ENCODE data around the gene KRTAP10-6. TPM values are rescaled to one million over a fixed set of nuclear protein-coding genes. Genes with fewer than 3 reads are reported as not detected.
"Not testable (repeated sequence)": the region's sequence is repeated elsewhere in the genome, so short reads cannot be mapped to it uniquely, and the experiment has no call there.

Gene KRTAP10-6
- total RNA-seq, 2 experiments from 2014 or later: not detected

- H3K27ac ChIP-seq (ENCODE audit: low read depth, low read length, poor library complexity, severe bottlenecking): no peak overlapping the region
- H3K36me3 ChIP-seq (ENCODE audit: insufficient read depth, low read length): no peaks in the 10 kb centered on the region
- POLR2A ChIA-PET: no interaction called here
- no peak for TF ChIP-seq EZH2phosphoT487 (IDR thresholded peaks at IDR 0.05; ENCODE audit: borderline replicate concordance, low read depth, low read length)
- TF ChIP-seq CTCF (conservative IDR thresholded peaks at IDR 0.05; ENCODE audit: low read length): no peak
- DNase-seq (ENCODE audit: low spot score): no peak
- H4K20me1 ChIP-seq (ENCODE audit: insufficient read depth, low read length): no peaks in the 10 kb centered on the region
- intact Hi-C loops (cut with micrococcal nuclease; ENCODE audit: unreplicated experiment): no loop called here
- H3K4me2 ChIP-seq (ENCODE audit: low read length): no peak overlapping the region
- no peaks in the 10 kb centered on the region for H3K4me1 ChIP-seq (ENCODE audit: insufficient read depth, low read length, poor library complexity, severe bottlenecking)
- CTCF ChIA-PET (ENCODE audit: unreplicated experiment): no interaction called here
- no peaks in the 10 kb centered on the region for H3K9me3 ChIP-seq (ENCODE audit: low read length)
- BruUV-seq (replicated peaks): no TSS peak
- H2AFZ ChIP-seq (ENCODE audit: low read length): no peak overlapping the region
- H3K4me3 ChIP-seq (ENCODE audit: low read depth, low read length, poor library complexity, severe bottlenecking): no peak overlapping the region
- no peaks in the 10 kb centered on the region for H3K9me2 ChIP-seq (ENCODE audit: insufficient read depth, low read length)
- H3K79me2 ChIP-seq (ENCODE audit: insufficient read depth, low read depth, low read length): no peaks in the 10 kb centered on the region
These were observed 39.8 kb upstream of the KRTAP10-6 start for GRCh38 chr21:44632067-44632466.

- Histone ChIP-seq H3K27ac (ENCODE audit: low read depth, low read length, poor library complexity, severe bottlenecking) (no peak overlapping the region), H3K79me2 (ENCODE audit: insufficient read depth, low read depth, low read length) (no peaks in the 10 kb centered on the region), H3K9me2 (ENCODE audit: insufficient read depth, low read length) (no peaks in the 10 kb centered on the region), H3K4me2 (ENCODE audit: low read length) (no peak overlapping the region), H3K9me3 (ENCODE audit: low read length) (no peaks in the 10 kb centered on the region), H4K20me1 (ENCODE audit: insufficient read depth, low read length) (no peaks in the 10 kb centered on the region), H3K4me1 (ENCODE audit: insufficient read depth, low read length, poor library complexity, severe bottlenecking) (no peaks in the 10 kb centered on the region), H3K4me3 (ENCODE audit: low read depth, low read length, poor library complexity, severe bottlenecking) (no peak overlapping the region), H2AFZ (ENCODE audit: low read length) (no peak overlapping the region), H3K36me3 (ENCODE audit: insufficient read depth, low read length) (no peaks in the 10 kb centered on the region)
- no TSS peak for BruUV-seq (replicated peaks)
- TF ChIP-seq CTCF (conservative IDR thresholded peaks at IDR 0.05; ENCODE audit: low read length): no peak
- no peak for TF ChIP-seq EZH2phosphoT487 (IDR thresholded peaks at IDR 0.05; ENCODE audit: borderline replicate concordance, low read depth, low read length)
- no peak for DNase-seq (ENCODE audit: low spot score)
- CTCF ChIA-PET (ENCODE audit: unreplicated experiment): no interaction called here
- intact Hi-C loops (cut with micrococcal nuclease; ENCODE audit: unreplicated experiment): no loop called here
- POLR2A ChIA-PET: no interaction called here
These were observed 38.1 kb upstream of the KRTAP10-6 start for GRCh38 chr21:44630440-44630839.

GRCh38 chr21:44628707-44629391 is 36.5 kb upstream of the KRTAP10-6 start:
- Histone ChIP-seq H4K20me1 (ENCODE audit: insufficient read depth, low read length) (no peaks in the 10 kb centered on the region), H3K4me2 (ENCODE audit: low read length) (no peak overlapping the region), H3K36me3 (ENCODE audit: insufficient read depth, low read length) (no peaks in the 10 kb centered on the region), H3K27ac (ENCODE audit: low read depth, low read length, poor library complexity, severe bottlenecking) (no peak overlapping the region), H3K4me1 (ENCODE audit: insufficient read depth, low read length, poor library complexity, severe bottlenecking) (no peaks in the 10 kb centered on the region), H3K79me2 (ENCODE audit: insufficient read depth, low read depth, low read length) (no peaks in the 10 kb centered on the region), H2AFZ (ENCODE audit: low read length) (no peak overlapping the region), H3K9me2 (ENCODE audit: insufficient read depth, low read length) (no peaks in the 10 kb centered on the region), H3K4me3 (ENCODE audit: low read depth, low read length, poor library complexity, severe bottlenecking) (no peak overlapping the region), H3K9me3 (ENCODE audit: low read length) (peaks cover 4% of the 10 kb centered on the region; the same call in 1 of the 2 replicates)
- POLR2A ChIA-PET: no interaction called here
- BruUV-seq (replicated peaks): no TSS peak
- CTCF ChIA-PET (ENCODE audit: unreplicated experiment): no interaction called here
- DNase-seq (ENCODE audit: low spot score): no peak
- no peak for TF ChIP-seq CTCF (conservative IDR thresholded peaks at IDR 0.05; ENCODE audit: low read length)
- no peak for TF ChIP-seq EZH2phosphoT487 (IDR thresholded peaks at IDR 0.05; ENCODE audit: borderline replicate concordance, low read depth, low read length)
- intact Hi-C loops (cut with micrococcal nuclease; ENCODE audit: unreplicated experiment): no loop called here

GRCh38 chr21:44627831-44628233 is 35.5 kb upstream of the KRTAP10-6 start:
- intact Hi-C loops (cut with micrococcal nuclease; ENCODE audit: unreplicated experiment); H3K4me3 ChIP-seq (ENCODE audit: low read depth, low read length, poor library complexity, severe bottlenecking): not testable (repeated sequence)
- peaks cover 13% of the 10 kb centered on the region for H3K9me3 ChIP-seq (ENCODE audit: low read length)

More at GRCh38 chr21:44627831-44628233, 35.5 kb upstream of the KRTAP10-6 start:
- H2AFZ ChIP-seq (ENCODE audit: low read length); H3K4me2 ChIP-seq (ENCODE audit: low read length); BruUV-seq (replicated peaks); H3K79me2 ChIP-seq (ENCODE audit: insufficient read depth, low read depth, low read length); POLR2A ChIA-PET; H3K27ac ChIP-seq (ENCODE audit: low read depth, low read length, poor library complexity, severe bottlenecking); DNase-seq (ENCODE audit: low spot score); H4K20me1 ChIP-seq (ENCODE audit: insufficient read depth, low read length); H3K4me1 ChIP-seq (ENCODE audit: insufficient read depth, low read length, poor library complexity, severe bottlenecking); H3K9me2 ChIP-seq (ENCODE audit: insufficient read depth, low read length); H3K36me3 ChIP-seq (ENCODE audit: insufficient read depth, low read length): not testable (repeated sequence)
- CTCF ChIA-PET (ENCODE audit: unreplicated experiment): interaction anchor here (0.6 kb wide), 1 partner anchor 125 kb away, joined by 3 read pairs; no protein-coding TSS in a partner anchor

Data from OCI-LY7 (cell line).